H1 (cell line): ENCODE data around the gene TIMM10. TPM values are rescaled to one million over a fixed set of nuclear protein-coding genes. Genes with fewer than 3 reads are reported as not detected.

ENCODE experiments used
- CTCF ChIP-seq, 3 experiments: IDR thresholded peaks; 1 replicate in 2 of 3; 2 replicates in 1 of 3; pipeline versions ENCODE4 v1.5.1 to v1.6.1; 2011; ENCODE audit warnings: low read length in 3 of 3, mild to moderate bottlenecking in 3 of 3, inconsistent platforms in 2 of 3, low read depth in 1 of 3, moderate library complexity in 1 of 3; ENCODE audit not compliant: insufficient read depth in 1 of 3; ENCODE audit errors: control extremely low read depth in 1 of 3
- KDM1A ChIP-seq: fragments of 200-600, 300-600 bp; sonication (generic); IDR thresholded peaks from 2 replicates; pipeline ENCODE4 v1.7.1; 2016; ENCODE audit warnings: mild to moderate bottlenecking, low read length, borderline replicate concordance
- MAFK ChIP-seq: IDR thresholded peaks from 2 replicates; pipeline ENCODE4 v1.6.1; 2012; ENCODE audit warnings: low read depth, mild to moderate bottlenecking, improper control_type of control experiment, low read length
- MAX ChIP-seq: IDR thresholded peaks from 2 replicates; pipeline ENCODE4 v1.6.1; 2012; ENCODE audit warnings: inconsistent platforms
- POU5F1 ChIP-seq: IDR thresholded peaks from 2 replicates; pipeline ENCODE4 v1.6.1; 2011; ENCODE audit warnings: low read depth, mild to moderate bottlenecking, low read length, moderate library complexity
- RBBP5 ChIP-seq: IDR thresholded peaks from 2 replicates; pipeline ENCODE4 v1.7.1; 2012; ENCODE audit warnings: low read depth, mild to moderate bottlenecking, inconsistent platforms, low read length, moderate library complexity, borderline replicate concordance
- SIN3A ChIP-seq, 2 experiments: IDR thresholded peaks in 1 of 2; conservative IDR thresholded peaks in 1 of 2; 2 replicates each; pipeline ENCODE4 v1.6.1; 2011 to 2012; ENCODE audit warnings: low read length in 2 of 2, improper control_type of control experiment in 1 of 2, low read depth in 1 of 2, mild to moderate bottlenecking in 1 of 2
- SIX5 ChIP-seq: IDR thresholded peaks from 2 replicates; pipeline ENCODE4 v1.6.1; 2011; ENCODE audit warnings: mild to moderate bottlenecking, low read depth, low read length
- polyA plus RNA-seq, 7 experiments: library from polyadenylated mRNA; depleted of rRNA in 3 of 7; stranded (reverse) in 5 of 7; unstranded in 2 of 7; fragments of >200 nt in 5 of 7; fragments of 200-250 nt in 2 of 7; gene quantifications; 1 replicate in 5 of 7; 2 replicates in 1 of 7; 4 replicates in 1 of 7; pipeline versions ENCODE4 v1.2.1 to v1.2.3, GENCODE V29; 2011 to 2013; ENCODE audit warnings: missing spikeins in 2 of 7, mixed read lengths in 2 of 7
- total RNA-seq: library from RNA; stranded (reverse); fragmentation: NEBNext Ultra II Directional; extraction: Animal tissue kit (Norgen Biotek cat#: 25700); gene quantifications from 2 replicates; pipeline ENCODE4 v1.2.1, GENCODE V29; 2021
- TF ChIP-seq, protein P1 (sequence below): fragments of 300-600 bp; sonication (generic); IDR thresholded peaks from 2 replicates; pipeline ENCODE4 v1.7.1; 2012; ENCODE audit warnings: low read length, moderate library complexity, mild to moderate bottlenecking, inconsistent platforms; ENCODE audit not compliant: insufficient replicate concordance

The TIMM10 gene
- total and polyA plus RNA-seq, 2 of the 8 experiments (the other 6 are each of a cell fraction or from before 2014, with no cell fraction given): 117 to 227 TPM

DNA sequence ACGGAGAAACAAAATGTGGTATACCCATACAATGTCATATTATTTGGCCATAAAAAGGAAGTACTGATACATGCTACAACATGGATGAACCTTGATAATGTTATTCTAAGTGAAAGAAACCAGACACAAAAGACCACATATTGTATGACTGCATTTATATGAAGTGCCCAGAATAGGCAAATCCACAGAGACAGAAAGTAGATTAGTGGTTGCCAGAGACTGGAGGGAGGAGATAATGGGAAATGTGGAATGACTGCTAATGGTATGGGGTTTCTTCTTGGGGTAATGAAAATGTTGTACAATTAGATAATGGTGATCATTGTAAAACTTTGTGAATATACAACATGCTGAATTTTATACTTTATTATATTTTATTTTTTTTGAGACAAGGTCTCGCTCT, 9.4 kb downstream of the TIMM10 start (continued):
- TF ChIP-seq, protein P1, sequence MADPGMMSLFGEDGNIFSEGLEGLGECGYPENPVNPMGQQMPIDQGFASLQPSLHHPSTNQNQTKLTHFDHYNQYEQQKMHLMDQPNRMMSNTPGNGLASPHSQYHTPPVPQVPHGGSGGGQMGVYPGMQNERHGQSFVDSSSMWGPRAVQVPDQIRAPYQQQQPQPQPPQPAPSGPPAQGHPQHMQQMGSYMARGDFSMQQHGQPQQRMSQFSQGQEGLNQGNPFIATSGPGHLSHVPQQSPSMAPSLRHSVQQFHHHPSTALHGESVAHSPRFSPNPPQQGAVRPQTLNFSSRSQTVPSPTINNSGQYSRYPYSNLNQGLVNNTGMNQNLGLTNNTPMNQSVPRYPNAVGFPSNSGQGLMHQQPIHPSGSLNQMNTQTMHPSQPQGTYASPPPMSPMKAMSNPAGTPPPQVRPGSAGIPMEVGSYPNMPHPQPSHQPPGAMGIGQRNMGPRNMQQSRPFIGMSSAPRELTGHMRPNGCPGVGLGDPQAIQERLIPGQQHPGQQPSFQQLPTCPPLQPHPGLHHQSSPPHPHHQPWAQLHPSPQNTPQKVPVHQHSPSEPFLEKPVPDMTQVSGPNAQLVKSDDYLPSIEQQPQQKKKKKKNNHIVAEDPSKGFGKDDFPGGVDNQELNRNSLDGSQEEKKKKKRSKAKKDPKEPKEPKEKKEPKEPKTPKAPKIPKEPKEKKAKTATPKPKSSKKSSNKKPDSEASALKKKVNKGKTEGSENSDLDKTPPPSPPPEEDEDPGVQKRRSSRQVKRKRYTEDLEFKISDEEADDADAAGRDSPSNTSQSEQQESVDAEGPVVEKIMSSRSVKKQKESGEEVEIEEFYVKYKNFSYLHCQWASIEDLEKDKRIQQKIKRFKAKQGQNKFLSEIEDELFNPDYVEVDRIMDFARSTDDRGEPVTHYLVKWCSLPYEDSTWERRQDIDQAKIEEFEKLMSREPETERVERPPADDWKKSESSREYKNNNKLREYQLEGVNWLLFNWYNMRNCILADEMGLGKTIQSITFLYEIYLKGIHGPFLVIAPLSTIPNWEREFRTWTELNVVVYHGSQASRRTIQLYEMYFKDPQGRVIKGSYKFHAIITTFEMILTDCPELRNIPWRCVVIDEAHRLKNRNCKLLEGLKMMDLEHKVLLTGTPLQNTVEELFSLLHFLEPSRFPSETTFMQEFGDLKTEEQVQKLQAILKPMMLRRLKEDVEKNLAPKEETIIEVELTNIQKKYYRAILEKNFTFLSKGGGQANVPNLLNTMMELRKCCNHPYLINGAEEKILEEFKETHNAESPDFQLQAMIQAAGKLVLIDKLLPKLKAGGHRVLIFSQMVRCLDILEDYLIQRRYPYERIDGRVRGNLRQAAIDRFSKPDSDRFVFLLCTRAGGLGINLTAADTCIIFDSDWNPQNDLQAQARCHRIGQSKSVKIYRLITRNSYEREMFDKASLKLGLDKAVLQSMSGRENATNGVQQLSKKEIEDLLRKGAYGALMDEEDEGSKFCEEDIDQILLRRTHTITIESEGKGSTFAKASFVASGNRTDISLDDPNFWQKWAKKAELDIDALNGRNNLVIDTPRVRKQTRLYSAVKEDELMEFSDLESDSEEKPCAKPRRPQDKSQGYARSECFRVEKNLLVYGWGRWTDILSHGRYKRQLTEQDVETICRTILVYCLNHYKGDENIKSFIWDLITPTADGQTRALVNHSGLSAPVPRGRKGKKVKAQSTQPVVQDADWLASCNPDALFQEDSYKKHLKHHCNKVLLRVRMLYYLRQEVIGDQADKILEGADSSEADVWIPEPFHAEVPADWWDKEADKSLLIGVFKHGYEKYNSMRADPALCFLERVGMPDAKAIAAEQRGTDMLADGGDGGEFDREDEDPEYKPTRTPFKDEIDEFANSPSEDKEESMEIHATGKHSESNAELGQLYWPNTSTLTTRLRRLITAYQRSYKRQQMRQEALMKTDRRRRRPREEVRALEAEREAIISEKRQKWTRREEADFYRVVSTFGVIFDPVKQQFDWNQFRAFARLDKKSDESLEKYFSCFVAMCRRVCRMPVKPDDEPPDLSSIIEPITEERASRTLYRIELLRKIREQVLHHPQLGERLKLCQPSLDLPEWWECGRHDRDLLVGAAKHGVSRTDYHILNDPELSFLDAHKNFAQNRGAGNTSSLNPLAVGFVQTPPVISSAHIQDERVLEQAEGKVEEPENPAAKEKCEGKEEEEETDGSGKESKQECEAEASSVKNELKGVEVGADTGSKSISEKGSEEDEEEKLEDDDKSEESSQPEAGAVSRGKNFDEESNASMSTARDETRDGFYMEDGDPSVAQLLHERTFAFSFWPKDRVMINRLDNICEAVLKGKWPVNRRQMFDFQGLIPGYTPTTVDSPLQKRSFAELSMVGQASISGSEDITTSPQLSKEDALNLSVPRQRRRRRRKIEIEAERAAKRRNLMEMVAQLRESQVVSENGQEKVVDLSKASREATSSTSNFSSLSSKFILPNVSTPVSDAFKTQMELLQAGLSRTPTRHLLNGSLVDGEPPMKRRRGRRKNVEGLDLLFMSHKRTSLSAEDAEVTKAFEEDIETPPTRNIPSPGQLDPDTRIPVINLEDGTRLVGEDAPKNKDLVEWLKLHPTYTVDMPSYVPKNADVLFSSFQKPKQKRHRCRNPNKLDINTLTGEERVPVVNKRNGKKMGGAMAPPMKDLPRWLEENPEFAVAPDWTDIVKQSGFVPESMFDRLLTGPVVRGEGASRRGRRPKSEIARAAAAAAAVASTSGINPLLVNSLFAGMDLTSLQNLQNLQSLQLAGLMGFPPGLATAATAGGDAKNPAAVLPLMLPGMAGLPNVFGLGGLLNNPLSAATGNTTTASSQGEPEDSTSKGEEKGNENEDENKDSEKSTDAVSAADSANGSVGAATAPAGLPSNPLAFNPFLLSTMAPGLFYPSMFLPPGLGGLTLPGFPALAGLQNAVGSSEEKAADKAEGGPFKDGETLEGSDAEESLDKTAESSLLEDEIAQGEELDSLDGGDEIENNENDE: no peak
- TF ChIP-seq MAFK (no peak), SIX5 (no peak), CTCF (IDR thresholded peaks at IDR 0.05; ENCODE audit: control extremely low read depth in 1 of 3, insufficient read depth in 1 of 3, low read depth in 1 of 3, low read length in 3 of 3) (no peak), SIN3A (conservative IDR thresholded peaks at IDR 0.05 in 1 of 2, IDR thresholded peaks at IDR 0.05 in 1 of 2; ENCODE audit: low read depth in 1 of 2, low read length in 2 of 2) (no peak), POU5F1 (no peak), RBBP5 (no peak), KDM1A (no peak), MAX (no peak)
